22Rv1 (cell line): ENCODE measurements around the gene GRAMD4.
"Not testable (repeated sequence)": the region's sequence is repeated elsewhere in the genome, so short reads cannot be mapped to it uniquely, and the experiment has no call there.

Experiments
- CTCF ChIP-seq: fragments of 450-650 bp; IDR thresholded peaks from 2 replicates; pipeline ENCODE4 v1.5.1; 2017; ENCODE audit warnings: mild to moderate bottlenecking
- ZFX ChIP-seq: fragments of 450-650 bp; IDR thresholded peaks from 2 replicates; pipeline ENCODE4 v1.6.1; 2017; ENCODE audit warnings: antibody characterized with exemption, borderline replicate concordance

GRCh38 chr22:46642840-46643480 lies 22.8 kb downstream of the GRAMD4 start:
- not testable (repeated sequence) for TF ChIP-seq CTCF, ZFX
